HG03520 (cell line): ENCODE results near the gene ZNF24.

ENCODE experiments used
- ATAC-seq: cut with Tn5 transposase; IDR thresholded peaks from one replicate; pipeline ENCODE4 v1.9.1; 2021; ENCODE audit warnings: mild to moderate bottlenecking, moderate library complexity; ENCODE audit not compliant: unreplicated experiment

Gene ZNF24

DNA sequence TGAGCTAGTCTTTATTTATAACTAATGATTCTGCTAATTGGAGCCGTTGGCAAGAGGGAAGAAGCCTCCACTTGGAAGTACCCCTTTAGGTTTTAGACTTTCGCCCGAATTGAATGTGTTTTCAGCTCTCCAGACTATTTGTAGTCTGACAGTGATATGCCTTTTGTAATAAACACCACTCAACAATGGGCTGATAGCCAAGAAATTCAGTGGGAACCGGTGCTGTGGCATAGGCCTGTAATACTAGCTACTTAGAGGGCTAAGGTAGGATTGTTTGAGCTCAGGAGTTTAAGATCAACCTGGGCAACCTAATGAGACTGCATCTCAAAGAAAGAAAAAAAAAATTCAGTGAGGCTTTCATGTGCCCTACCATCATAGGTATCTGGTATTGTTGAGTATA lies 40.6 kb downstream of the ZNF24 start:
- no peak for ATAC-seq

DNA sequence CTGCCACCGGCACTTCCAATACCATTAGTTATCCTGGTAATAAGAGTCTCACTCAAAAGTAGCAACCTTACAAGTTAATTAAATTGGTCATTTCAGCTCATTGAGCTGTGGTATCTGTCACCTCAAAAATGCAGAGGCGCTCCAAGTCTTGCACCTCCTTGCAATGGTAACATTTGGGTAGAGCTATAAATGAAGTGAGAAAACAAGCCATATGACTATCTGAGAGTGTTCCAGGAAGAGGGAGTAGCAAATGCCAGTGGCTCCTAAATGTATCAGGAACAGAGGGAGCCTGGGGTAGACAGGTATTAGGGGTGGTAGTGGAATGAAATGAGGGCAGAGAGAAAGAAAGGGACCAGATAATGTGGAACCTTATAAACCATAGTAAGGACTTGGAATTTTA lies 48.2 kb downstream of the ZNF24 start:
- no peak for ATAC-seq

- no peak for ATAC-seq
Measured at GRCh38 chr18:35291166-35291565, 53.1 kb downstream of the ZNF24 start.

DNA sequence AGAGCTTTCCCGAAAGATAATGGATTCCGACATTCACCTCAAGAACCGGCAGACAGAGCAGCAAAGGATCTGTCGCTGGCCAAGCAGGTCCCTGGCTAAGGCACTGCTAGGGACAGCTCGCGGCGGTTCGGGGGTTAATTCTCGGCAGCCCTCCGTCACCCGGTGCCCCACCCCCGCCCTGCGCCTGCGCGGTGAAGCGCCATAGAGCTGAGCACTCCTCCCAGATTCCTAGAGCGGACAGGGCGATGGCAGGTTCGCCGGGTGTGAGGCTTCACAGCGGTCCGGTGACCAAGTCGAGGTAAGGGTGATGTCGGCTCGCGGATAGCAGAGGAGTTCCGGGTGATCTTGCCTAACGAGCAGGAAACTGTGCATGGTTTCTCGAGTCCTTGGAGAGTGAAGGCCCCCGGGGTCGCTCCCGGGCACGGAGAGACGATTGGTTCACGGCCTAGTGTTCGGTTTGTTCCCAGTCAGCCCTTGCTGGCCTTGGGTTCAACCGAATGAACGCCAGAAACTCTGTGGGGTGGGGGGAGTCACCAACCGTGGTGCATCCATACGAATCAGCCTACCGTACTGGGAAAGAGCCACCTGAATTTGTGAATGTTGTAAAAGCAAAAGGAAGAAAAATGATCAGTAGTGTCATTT lies 54.0 kb downstream of the ZNF24 start, which contains the start of gene ZSCAN30:
Gene ZSCAN30, minus strand, starts transcription at position 136 of the 642 bp plus-strand sequence. CDS start 25,877 bp downstream, outside the sequence.
- ATAC-seq: peak; percentile 89

DNA sequence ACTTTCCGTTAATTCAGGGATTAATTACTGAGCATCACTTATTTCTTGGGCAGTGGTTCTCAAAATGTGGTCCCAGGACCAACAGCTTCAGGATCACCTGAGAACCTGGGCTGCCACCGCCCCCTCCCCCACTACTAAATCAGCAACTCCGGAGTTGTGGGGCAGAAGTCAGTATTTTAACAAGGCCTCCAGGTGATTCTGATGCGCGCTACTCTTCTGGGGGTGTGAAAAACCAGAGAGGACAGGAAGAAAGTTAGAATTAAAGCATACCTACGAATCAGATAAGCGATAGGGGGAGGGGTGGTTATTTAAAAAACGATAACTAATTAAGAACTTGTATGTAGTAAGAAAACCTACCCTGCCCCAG lies 54.5 kb downstream of the ZNF24 start:
- ATAC-seq: peak; percentile 30

GRCh38 chr18:35289293-35289692 lies 54.9 kb downstream of the ZNF24 start:
- peak; percentile 4 for ATAC-seq

DNA sequence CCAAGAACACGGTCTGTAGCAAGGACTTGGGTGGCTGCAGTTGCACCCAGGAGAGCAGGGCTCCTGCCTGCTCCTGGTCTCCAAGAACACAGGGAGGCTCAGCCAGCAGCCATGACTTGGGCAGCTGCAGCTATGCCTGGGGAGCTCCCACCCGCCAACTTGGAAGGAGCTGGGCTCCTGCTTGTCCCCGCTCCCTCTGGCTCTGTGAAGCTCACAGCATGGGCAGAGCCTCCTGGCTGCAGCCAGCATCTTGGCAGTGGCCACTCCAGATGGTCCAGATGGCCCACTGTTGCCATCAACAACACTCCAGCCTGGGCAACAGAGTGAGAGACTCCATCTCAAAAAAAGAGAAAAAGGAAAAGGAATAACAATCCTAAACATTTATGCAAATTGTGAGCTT lies 59.4 kb downstream of the ZNF24 start:
- ATAC-seq: no peak

GRCh38 chr18:35283923-35284794 lies 60.1 kb downstream of the ZNF24 start:
- ATAC-seq: no peak

DNA sequence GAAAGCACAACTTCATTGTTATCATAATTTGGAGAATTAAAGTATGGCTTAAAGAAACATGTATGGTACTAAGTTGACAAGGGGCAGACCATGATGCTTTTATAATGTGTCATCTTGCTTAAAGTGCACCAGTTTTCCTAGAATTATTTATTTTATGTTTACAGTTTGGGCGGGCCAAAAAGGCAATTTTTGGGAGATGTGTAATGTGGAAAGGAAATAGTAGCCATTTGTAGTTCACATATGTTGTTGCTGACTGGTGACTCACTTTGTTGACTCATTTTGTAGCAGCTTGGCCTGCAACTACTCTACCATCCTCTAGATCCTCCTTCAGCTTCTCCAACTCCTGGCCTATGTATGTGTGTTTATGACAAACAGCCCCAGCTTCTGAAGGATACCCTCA lies 61.9 kb downstream of the ZNF24 start:
- ATAC-seq: no peak
